HG03066 (cell line): ENCODE data around the gene FOXA3.

ENCODE experiments used
- ATAC-seq: cut with Tn5 transposase; IDR thresholded peaks from one replicate; pipeline ENCODE4 v1.9.1; 2021; ENCODE audit warnings: low read depth; ENCODE audit not compliant: unreplicated experiment

FOXA3 gene

GRCh38 chr19:45913874-45914830 lies 50.0 kb downstream of the FOXA3 start, which contains the start of gene NANOS2:
Gene NANOS2 (minus strand): TSS chr19:45914778. CDS start chr19:45914693, 85 bp downstream.
- ATAC-seq = no peak

- ATAC-seq = no peak
These were observed 53.4 kb downstream of the FOXA3 start for GRCh38 chr19:45917421-45918091.

- no peak for ATAC-seq
These were observed 54.6 kb downstream of the FOXA3 start for GRCh38 chr19:45918721-45919120.

GRCh38 chr19:45919678-45920077 lies 55.6 kb downstream of the FOXA3 start:
- no peak for ATAC-seq

GRCh38 chr19:45920458-45920857 lies 56.3 kb downstream of the FOXA3 start:
- ATAC-seq = no peak

GRCh38 chr19:45922281-45922680 lies 58.2 kb downstream of the FOXA3 start:
- no peak for ATAC-seq
